ENCODE results near the gene DAPK2. TPM values are rescaled to one million over a fixed set of nuclear protein-coding genes. Genes with fewer than 3 reads are reported as not detected.

The DAPK2 gene
- total RNA-seq, 1 experiment from 2014 or later, result 2.3 TPM

DNA sequence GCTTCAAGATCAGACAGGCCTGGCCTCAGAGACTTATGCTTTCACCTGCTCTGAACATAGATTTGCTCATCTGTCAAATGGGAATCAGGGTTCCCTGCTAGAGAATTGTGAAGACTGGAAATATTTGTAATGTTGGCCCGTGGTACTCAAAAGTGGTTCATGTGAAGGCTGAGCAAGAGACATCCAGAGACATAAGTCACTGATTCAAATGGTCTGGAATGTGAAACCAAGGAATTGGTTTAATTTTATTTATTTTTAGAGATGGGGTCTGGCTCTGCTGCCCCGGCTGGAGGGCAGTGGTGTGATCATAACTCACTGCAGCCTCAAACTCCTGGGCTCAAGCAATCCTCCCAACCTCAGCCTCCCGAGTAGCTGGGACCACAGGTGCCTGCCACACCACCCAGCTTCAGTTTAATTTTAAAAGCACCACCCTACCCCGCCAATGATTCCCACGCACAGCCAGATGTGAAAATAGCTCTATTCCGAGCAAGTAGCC lies 60.1 kb downstream of the DAPK2 start:
- no peak overlapping the region for H3K4me3 Mint-ChIP-seq
- CTCF ChIA-PET, result interaction anchor here (1.9 to 2.6 kb wide), 2 partner anchors 41 to 60 kb away, joined by 7 to 11 read pairs; partner anchors contain the start of gene DAPK2
- no peaks in the 10 kb centered on the region; the same call in 1 of the 2 replicates for H3K27me3 Mint-ChIP-seq (ENCODE audit: low read depth)
- H3K4me1 Mint-ChIP-seq, result 0 out of 2 replicates have a peak, but pooled peaks cover 2% of the 10 kb centered on the region
- H3K36me3 Mint-ChIP-seq, result no peaks in the 10 kb centered on the region
- POLR2A ChIA-PET, result no interaction called here
- ATAC-seq (no peak), DNase-seq (ENCODE audit: low spot score) (no peak)
- no peak for TF ChIP-seq MAX (CRISPR knock-in tag; IDR thresholded peaks at IDR 0.05)
- TF ChIP-seq, protein P1, sequence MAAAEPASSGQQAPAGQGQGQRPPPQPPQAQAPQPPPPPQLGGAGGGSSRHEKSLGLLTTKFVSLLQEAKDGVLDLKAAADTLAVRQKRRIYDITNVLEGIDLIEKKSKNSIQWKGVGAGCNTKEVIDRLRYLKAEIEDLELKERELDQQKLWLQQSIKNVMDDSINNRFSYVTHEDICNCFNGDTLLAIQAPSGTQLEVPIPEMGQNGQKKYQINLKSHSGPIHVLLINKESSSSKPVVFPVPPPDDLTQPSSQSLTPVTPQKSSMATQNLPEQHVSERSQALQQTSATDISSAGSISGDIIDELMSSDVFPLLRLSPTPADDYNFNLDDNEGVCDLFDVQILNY (CRISPR knock-in tag; IDR thresholded peaks at IDR 0.05), result no peak
- TF ChIP-seq, protein P2, sequence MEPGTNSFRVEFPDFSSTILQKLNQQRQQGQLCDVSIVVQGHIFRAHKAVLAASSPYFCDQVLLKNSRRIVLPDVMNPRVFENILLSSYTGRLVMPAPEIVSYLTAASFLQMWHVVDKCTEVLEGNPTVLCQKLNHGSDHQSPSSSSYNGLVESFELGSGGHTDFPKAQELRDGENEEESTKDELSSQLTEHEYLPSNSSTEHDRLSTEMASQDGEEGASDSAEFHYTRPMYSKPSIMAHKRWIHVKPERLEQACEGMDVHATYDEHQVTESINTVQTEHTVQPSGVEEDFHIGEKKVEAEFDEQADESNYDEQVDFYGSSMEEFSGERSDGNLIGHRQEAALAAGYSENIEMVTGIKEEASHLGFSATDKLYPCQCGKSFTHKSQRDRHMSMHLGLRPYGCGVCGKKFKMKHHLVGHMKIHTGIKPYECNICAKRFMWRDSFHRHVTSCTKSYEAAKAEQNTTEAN (CRISPR knock-in tag; IDR thresholded peaks at IDR 0.05), result no peak
- TF ChIP-seq HMGA2 (CRISPR knock-in tag; IDR thresholded peaks at IDR 0.05), result no peak
- no peak for TF ChIP-seq FOXP1 (CRISPR knock-in tag; IDR thresholded peaks at IDR 0.05; ENCODE audit: borderline replicate concordance)
- TF ChIP-seq NR2C2 (CRISPR knock-in tag; IDR thresholded peaks at IDR 0.05), result no peak
- no peak for TF ChIP-seq SOX15 (CRISPR knock-in tag; IDR thresholded peaks at IDR 0.05)
- no peaks in the 10 kb centered on the region for H3K9me3 Mint-ChIP-seq
- H3K27ac Mint-ChIP-seq, result no peak overlapping the region

DNA sequence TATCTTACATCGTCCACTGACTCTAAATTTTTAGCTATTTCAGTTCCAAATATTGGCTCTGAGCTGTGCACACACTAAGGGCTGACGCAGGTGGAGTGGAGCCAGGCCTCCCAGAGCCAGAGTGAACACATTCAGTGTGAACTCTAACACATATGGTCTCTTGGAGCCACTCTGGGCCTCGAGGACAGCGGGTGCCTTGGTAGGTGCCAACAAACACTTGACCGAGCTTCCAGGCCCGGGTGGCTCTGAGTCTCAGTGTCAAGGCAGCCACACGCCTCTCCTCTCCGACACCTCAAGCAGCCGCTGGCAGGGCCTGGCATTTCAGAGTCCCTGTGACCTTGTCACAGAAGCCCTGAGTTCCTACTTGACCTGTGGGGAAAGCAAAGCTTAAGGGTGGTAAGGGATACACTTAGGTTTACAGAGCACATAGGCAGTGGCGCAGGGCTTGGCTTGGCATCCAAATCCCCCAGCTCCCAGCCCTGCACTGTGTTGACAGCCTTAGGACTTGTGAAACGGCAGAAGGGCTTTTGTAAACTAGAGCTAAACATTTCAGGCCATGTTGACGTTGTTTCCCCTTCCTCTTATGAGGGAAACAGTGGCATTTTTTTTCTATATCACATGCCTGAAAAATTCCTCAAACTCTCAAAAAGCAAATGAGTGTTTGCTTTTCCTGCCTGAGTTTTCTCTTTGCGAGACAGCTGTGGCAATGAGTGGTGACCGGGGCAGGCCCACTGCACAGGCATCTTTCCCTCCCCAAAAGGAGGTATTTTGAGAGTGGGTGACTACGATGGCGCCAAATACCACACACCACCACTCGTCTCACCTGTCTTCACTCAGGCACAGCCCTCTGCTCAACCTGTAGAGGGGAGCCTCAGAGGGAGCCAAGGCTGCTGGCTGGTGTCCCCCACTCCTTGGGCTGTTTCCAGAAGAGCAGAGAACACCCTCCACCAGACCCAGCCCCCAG lies 60.8 kb downstream of the DAPK2 start:
- Mint-ChIP-seq H3K9me3 (no peaks in the 10 kb centered on the region), H3K36me3 (no peaks in the 10 kb centered on the region), H3K4me3 (no peak overlapping the region), H3K4me1 (0 out of 2 replicates have a peak, but pooled peaks cover 2% of the 10 kb centered on the region), H3K27ac (no peak overlapping the region), H3K27me3 (ENCODE audit: low read depth) (no peaks in the 10 kb centered on the region; the same call in 1 of the 2 replicates)
- no peak for DNase-seq (ENCODE audit: low spot score)
- no peak for ATAC-seq
- POLR2A ChIA-PET, result no interaction called here
- TF ChIP-seq, protein P3, sequence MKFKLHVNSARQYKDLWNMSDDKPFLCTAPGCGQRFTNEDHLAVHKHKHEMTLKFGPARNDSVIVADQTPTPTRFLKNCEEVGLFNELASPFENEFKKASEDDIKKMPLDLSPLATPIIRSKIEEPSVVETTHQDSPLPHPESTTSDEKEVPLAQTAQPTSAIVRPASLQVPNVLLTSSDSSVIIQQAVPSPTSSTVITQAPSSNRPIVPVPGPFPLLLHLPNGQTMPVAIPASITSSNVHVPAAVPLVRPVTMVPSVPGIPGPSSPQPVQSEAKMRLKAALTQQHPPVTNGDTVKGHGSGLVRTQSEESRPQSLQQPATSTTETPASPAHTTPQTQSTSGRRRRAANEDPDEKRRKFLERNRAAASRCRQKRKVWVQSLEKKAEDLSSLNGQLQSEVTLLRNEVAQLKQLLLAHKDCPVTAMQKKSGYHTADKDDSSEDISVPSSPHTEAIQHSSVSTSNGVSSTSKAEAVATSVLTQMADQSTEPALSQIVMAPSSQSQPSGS (CRISPR knock-in tag; IDR thresholded peaks at IDR 0.05; ENCODE audit: borderline replicate concordance, low read depth), result no peak
- no peak for TF ChIP-seq SMAD3 (CRISPR knock-in tag; IDR thresholded peaks at IDR 0.05; ENCODE audit: borderline replicate concordance)
- TF ChIP-seq, protein P4, sequence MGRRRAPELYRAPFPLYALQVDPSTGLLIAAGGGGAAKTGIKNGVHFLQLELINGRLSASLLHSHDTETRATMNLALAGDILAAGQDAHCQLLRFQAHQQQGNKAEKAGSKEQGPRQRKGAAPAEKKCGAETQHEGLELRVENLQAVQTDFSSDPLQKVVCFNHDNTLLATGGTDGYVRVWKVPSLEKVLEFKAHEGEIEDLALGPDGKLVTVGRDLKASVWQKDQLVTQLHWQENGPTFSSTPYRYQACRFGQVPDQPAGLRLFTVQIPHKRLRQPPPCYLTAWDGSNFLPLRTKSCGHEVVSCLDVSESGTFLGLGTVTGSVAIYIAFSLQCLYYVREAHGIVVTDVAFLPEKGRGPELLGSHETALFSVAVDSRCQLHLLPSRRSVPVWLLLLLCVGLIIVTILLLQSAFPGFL (CRISPR knock-in tag; IDR thresholded peaks at IDR 0.05; ENCODE audit: borderline replicate concordance), result no peak
- TF ChIP-seq ZNF121 (CRISPR knock-in tag; IDR thresholded peaks at IDR 0.05), result no peak
- no peak for TF ChIP-seq ZNF423 (CRISPR knock-in tag; IDR thresholded peaks at IDR 0.05)
- TF ChIP-seq OVOL2 (CRISPR knock-in tag; IDR thresholded peaks at IDR 0.05; ENCODE audit: borderline replicate concordance), result no peak
- TF ChIP-seq, protein P5, sequence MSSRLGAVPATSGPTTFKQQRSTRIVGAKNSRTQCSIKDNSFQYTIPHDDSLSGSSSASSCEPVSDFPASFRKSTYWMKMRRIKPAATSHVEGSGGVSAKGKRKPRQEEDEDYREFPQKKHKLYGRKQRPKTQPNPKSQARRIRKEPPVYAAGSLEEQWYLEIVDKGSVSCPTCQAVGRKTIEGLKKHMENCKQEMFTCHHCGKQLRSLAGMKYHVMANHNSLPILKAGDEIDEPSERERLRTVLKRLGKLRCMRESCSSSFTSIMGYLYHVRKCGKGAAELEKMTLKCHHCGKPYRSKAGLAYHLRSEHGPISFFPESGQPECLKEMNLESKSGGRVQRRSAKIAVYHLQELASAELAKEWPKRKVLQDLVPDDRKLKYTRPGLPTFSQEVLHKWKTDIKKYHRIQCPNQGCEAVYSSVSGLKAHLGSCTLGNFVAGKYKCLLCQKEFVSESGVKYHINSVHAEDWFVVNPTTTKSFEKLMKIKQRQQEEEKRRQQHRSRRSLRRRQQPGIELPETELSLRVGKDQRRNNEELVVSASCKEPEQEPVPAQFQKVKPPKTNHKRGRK (CRISPR knock-in tag; IDR thresholded peaks at IDR 0.05; ENCODE audit: borderline replicate concordance), result no peak
- TF ChIP-seq SMAD4 (CRISPR knock-in tag; IDR thresholded peaks at IDR 0.05), result no peak
- TF ChIP-seq, protein P6, sequence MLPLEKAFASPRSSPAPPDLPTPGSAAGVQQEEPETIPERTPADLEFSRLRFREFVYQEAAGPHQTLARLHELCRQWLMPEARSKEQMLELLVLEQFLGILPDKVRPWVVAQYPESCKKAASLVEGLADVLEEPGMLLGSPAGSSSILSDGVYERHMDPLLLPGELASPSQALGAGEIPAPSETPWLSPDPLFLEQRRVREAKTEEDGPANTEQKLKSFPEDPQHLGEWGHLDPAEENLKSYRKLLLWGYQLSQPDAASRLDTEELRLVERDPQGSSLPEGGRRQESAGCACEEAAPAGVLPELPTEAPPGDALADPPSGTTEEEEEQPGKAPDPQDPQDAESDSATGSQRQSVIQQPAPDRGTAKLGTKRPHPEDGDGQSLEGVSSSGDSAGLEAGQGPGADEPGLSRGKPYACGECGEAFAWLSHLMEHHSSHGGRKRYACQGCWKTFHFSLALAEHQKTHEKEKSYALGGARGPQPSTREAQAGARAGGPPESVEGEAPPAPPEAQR (CRISPR knock-in tag; IDR thresholded peaks at IDR 0.05), result no peak
- TF ChIP-seq ATF1 (CRISPR knock-in tag; IDR thresholded peaks at IDR 0.05), result no peak
- TF ChIP-seq TEAD1 (CRISPR knock-in tag; IDR thresholded peaks at IDR 0.05), result no peak
- TF ChIP-seq, protein P2 (CRISPR knock-in tag; IDR thresholded peaks at IDR 0.05), result no peak
- TF ChIP-seq ZMAT4 (CRISPR knock-in tag; IDR thresholded peaks at IDR 0.05), result no peak
- TF ChIP-seq TEAD4 (CRISPR knock-in tag; IDR thresholded peaks at IDR 0.05), result no peak
- CTCF ChIA-PET, result interaction anchor here (0.6 to 2.6 kb wide), 4 partner anchors 40 to 562 kb away, joined by 4 to 11 read pairs (median 6); partner anchors contain the start of gene DAPK2

Measured in WTC11 (cell line).